Endothelial cell (in vitro differentiated cells): ENCODE data around the gene PRDX6. TPM values are rescaled to one million over a fixed set of nuclear protein-coding genes. Genes with fewer than 3 reads are reported as not detected.

ENCODE experiments used
- DNase-seq: peaks from one replicate; pipeline ENCODE4 v3.0.0; 2021; ENCODE audit warnings: low spot score
- H3K27ac Mint-ChIP-seq: one replicate; pipeline ENCODE4 v1.8.0; 2021; ENCODE audit warnings: mixed read lengths, inconsistent platforms; ENCODE audit not compliant: unreplicated experiment
- H3K27me3 Mint-ChIP-seq: one replicate; pipeline ENCODE4 v1.8.0; 2021; ENCODE audit warnings: mild to moderate bottlenecking, moderate library complexity, mixed read lengths, inconsistent platforms; ENCODE audit not compliant: unreplicated experiment
- H3K36me3 Mint-ChIP-seq: one replicate; pipeline ENCODE4 v1.8.0; 2021; ENCODE audit warnings: mild to moderate bottlenecking, low read depth, mixed read lengths, inconsistent platforms; ENCODE audit not compliant: unreplicated experiment
- H3K4me1 Mint-ChIP-seq: one replicate; pipeline ENCODE4 v1.8.0; 2021; ENCODE audit warnings: mild to moderate bottlenecking, mixed read lengths, inconsistent platforms; ENCODE audit not compliant: unreplicated experiment
- H3K4me3 Mint-ChIP-seq: one replicate; pipeline ENCODE4 v1.8.0; 2021; ENCODE audit warnings: mild to moderate bottlenecking, mixed read lengths, inconsistent platforms; ENCODE audit not compliant: unreplicated experiment
- H3K9me3 Mint-ChIP-seq: one replicate; pipeline ENCODE4 v1.8.0; 2021; ENCODE audit warnings: mixed read lengths, inconsistent platforms; ENCODE audit not compliant: unreplicated experiment
- total RNA-seq: library from RNA; stranded (reverse); fragmentation: NEBNext Ultra II Directional; extraction: Animal tissue kit (Norgen Biotek cat#: 25700); gene quantifications from one replicate; pipeline ENCODE4 v1.2.1, GENCODE V29; 2021; ENCODE audit not compliant: unreplicated experiment
- TF ChIP-seq, protein P1 (sequence below): fragments of 200-600 bp; sonication (generic); IDR thresholded peaks from one replicate; pipeline ENCODE4 v1.5.0; 2021; ENCODE audit warnings: antibody characterized with exemption; ENCODE audit not compliant: unreplicated experiment

The PRDX6 gene
- total RNA-seq, 1 donor from 2014 or later: 189 TPM

DNA sequence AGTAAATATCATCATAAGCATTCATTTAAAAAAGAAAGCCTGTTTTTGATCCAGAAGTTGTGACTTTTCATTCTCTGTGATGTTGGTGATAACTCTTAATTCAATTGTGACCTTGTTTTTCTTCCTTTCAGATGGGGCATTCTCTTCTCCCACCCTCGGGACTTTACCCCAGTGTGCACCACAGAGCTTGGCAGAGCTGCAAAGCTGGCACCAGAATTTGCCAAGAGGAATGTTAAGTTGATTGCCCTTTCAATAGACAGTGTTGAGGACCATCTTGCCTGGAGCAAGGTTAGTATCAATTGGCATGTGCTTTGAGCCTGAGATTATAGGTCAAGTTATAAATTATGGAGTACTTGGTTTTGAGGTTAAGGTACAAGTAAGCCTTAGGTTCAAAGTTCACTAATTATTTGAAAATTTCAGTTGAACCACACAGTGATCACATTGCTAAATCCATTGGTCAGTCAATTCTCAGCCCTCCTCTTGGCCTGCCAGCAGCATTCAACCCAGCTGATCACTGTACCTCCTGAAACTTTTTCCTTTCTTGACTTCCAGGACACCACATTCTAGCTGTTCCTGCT is 4.1 kb downstream of the PRDX6 start:
- Mint-ChIP-seq H3K27me3 (peaks cover 2% of the 10 kb centered on the region), H3K36me3 (peaks cover 25% of the 10 kb centered on the region), H3K9me3 (no peaks in the 10 kb centered on the region), H3K4me3 (no peak overlapping the region), H3K27ac (no peak overlapping the region), H3K4me1 (peaks cover 13% of the 10 kb centered on the region)
- DNase-seq: no peak
- TF ChIP-seq, protein P1, sequence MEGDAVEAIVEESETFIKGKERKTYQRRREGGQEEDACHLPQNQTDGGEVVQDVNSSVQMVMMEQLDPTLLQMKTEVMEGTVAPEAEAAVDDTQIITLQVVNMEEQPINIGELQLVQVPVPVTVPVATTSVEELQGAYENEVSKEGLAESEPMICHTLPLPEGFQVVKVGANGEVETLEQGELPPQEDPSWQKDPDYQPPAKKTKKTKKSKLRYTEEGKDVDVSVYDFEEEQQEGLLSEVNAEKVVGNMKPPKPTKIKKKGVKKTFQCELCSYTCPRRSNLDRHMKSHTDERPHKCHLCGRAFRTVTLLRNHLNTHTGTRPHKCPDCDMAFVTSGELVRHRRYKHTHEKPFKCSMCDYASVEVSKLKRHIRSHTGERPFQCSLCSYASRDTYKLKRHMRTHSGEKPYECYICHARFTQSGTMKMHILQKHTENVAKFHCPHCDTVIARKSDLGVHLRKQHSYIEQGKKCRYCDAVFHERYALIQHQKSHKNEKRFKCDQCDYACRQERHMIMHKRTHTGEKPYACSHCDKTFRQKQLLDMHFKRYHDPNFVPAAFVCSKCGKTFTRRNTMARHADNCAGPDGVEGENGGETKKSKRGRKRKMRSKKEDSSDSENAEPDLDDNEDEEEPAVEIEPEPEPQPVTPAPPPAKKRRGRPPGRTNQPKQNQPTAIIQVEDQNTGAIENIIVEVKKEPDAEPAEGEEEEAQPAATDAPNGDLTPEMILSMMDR: no peak

DNA sequence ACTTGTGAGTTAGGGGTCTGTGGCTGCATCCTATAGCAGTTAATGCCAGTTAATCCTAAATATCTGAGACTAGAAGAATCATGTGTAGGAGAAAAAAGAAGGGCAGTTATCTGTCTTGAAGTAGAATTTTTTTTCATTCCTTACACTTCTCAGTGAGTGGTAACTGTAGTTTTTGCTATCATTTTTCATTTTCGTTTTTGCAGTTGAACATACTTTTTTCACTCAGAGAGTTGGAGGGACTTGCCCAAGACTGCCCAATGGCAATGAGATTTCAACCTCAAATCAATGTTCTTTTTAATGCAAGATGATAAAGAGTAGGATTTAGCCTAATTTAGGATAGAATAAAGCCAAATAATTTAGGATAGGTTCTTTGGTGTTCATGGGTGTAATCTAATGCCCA is 5.5 kb downstream of the PRDX6 start:
- no peak overlapping the region for H3K4me3 Mint-ChIP-seq

DNA sequence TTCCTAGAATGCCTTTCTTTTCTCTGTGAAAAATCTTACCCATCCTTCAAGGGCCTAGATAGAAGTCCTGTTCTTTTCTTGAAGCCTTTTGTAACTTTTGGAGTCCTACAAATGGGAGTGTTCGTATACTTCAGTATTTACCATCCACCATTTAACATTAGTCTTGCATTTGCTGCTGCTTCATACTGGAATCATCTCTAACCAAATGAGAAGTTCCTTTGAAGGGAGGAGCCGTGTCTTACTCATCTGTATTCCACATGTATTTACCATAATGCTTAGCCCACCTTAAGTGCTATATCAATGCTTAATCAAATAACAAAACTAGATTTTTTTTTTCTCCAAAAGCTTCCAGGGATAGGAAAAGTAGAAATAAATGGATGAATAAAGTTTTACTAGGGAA is 7.1 kb downstream of the PRDX6 start:
- Mint-ChIP-seq H3K27ac (no peak overlapping the region), H3K4me3 (no peak overlapping the region), H3K27me3 (no peaks in the 10 kb centered on the region), H3K9me3 (no peaks in the 10 kb centered on the region), H3K36me3 (peaks cover 45% of the 10 kb centered on the region), H3K4me1 (peaks cover 20% of the 10 kb centered on the region)
- TF ChIP-seq, protein P1: no peak
- no peak for DNase-seq

More for the DNA sequence above, 5.5 kb downstream of the PRDX6 start:
- H3K27me3 Mint-ChIP-seq: peaks cover 2% of the 10 kb centered on the region
- TF ChIP-seq, protein P1: no peak
- no peaks in the 10 kb centered on the region for H3K9me3 Mint-ChIP-seq
- no peak for DNase-seq
- H3K36me3 Mint-ChIP-seq: peaks cover 34% of the 10 kb centered on the region
- H3K27ac Mint-ChIP-seq: no peak overlapping the region
- peaks cover 16% of the 10 kb centered on the region for H3K4me1 Mint-ChIP-seq

- Mint-ChIP-seq H3K9me3 (no peaks in the 10 kb centered on the region), H3K36me3 (peaks cover 46% of the 10 kb centered on the region), H3K4me3 (peak overlapping the region; percentile 5), H3K4me1 (peaks cover 12% of the 10 kb centered on the region), H3K27ac (no peak overlapping the region), H3K27me3 (no peaks in the 10 kb centered on the region)
- TF ChIP-seq, protein P1: no peak
- no peak for DNase-seq
These were observed 8.3 kb downstream of the PRDX6 start for GRCh38 chr1:173485401-173485800.

- no peaks in the 10 kb centered on the region for H3K27me3 Mint-ChIP-seq
- peaks cover 12% of the 10 kb centered on the region for H3K4me1 Mint-ChIP-seq
- peak overlapping the region; percentile 10 for H3K4me3 Mint-ChIP-seq
- H3K36me3 Mint-ChIP-seq: peaks cover 42% of the 10 kb centered on the region
- TF ChIP-seq, protein P1: no peak
- peaks cover 2% of the 10 kb centered on the region for H3K9me3 Mint-ChIP-seq
- no peak for DNase-seq
- H3K27ac Mint-ChIP-seq: no peak overlapping the region
These were observed 10.9 kb downstream of the PRDX6 start for GRCh38 chr1:173488001-173488400.
